NCI-H526 (cell line): ENCODE results near the gene WIPF2.
"Not testable (repeated sequence)": the region's sequence is repeated elsewhere in the genome, so short reads cannot be mapped to it uniquely, and the experiment has no call there.

Experiments
- DNase-seq, 2 experiments: peaks; one replicate each; lab custom pipeline; 2025; lab: John Stamatoyannopoulos, UW

WIPF2 gene

GRCh38 chr17:40192961-40193360 is 26.1 kb upstream of the WIPF2 start:
- no peak for DNase-seq

GRCh38 chr17:40194821-40195220 is 24.3 kb upstream of the WIPF2 start:
- no peak for DNase-seq

GRCh38 chr17:40197550-40197949 is 21.6 kb upstream of the WIPF2 start:
- no peak for DNase-seq

- not testable (repeated sequence) for DNase-seq
Measured at GRCh38 chr17:40197965-40198456, 21.1 kb upstream of the WIPF2 start.

- DNase-seq, result no peak
Measured at GRCh38 chr17:40198576-40198975, 20.5 kb upstream of the WIPF2 start.

GRCh38 chr17:40203131-40203530 is 16.0 kb upstream of the WIPF2 start:
- no peak for DNase-seq

GRCh38 chr17:40206193-40206592 is 12.9 kb upstream of the WIPF2 start:
- DNase-seq, result not testable (repeated sequence)

- no peak for DNase-seq
Measured at GRCh38 chr17:40209404-40210093, 9.6 kb upstream of the WIPF2 start.

GRCh38 chr17:40213914-40214313 is 5.2 kb upstream of the WIPF2 start:
- DNase-seq, result not testable (repeated sequence)

- DNase-seq, result no peak
Measured at GRCh38 chr17:40218006-40218739, 931 bp upstream of the WIPF2 start.

- DNase-seq, result peak; percentile 60 to 87
Measured at GRCh38 chr17:40219594-40220338, 662 bp downstream of the WIPF2 start.

GRCh38 chr17:40224718-40225550 is 5.8 kb downstream of the WIPF2 start:
- no peak for DNase-seq

- not testable (repeated sequence) for DNase-seq
Measured at GRCh38 chr17:40229146-40229545, 10.0 kb downstream of the WIPF2 start.

GRCh38 chr17:40230670-40231069 is 11.6 kb downstream of the WIPF2 start:
- DNase-seq, result no peak

- not testable (repeated sequence) for DNase-seq
Measured at GRCh38 chr17:40231928-40232327, 12.8 kb downstream of the WIPF2 start.

- no peak for DNase-seq
Measured at GRCh38 chr17:40241252-40241834, 22.2 kb downstream of the WIPF2 start.

GRCh38 chr17:40242774-40243173 is 23.7 kb downstream of the WIPF2 start:
- no peak for DNase-seq

GRCh38 chr17:40243761-40244160 is 24.7 kb downstream of the WIPF2 start:
- no peak for DNase-seq

- DNase-seq, result no peak
Measured at GRCh38 chr17:40244255-40244654, 25.2 kb downstream of the WIPF2 start.

- no peak for DNase-seq
Measured at GRCh38 chr17:40247926-40248495, 28.9 kb downstream of the WIPF2 start.

- DNase-seq, result no peak
Measured at GRCh38 chr17:40248507-40248906, 29.4 kb downstream of the WIPF2 start.
